A549 (cell line): Measurements from ENCODE around the gene ARHGAP32.

Source experiments
- CTCF ChIP-seq: fragments of >200 bp; sonication (Bioruptor Twin); formaldehyde crosslinking; IDR thresholded peaks from 3 replicates; pipeline ENCODE4 v1.5.1; 2016
- EP300 ChIP-seq, 2 experiments: fragments of >200 bp; sonication (Bioruptor Twin); formaldehyde crosslinking; IDR thresholded peaks; 2 replicates in 1 of 2; 3 replicates in 1 of 2; pipeline ENCODE4 v1.6.1; 2016 to 2017
- ESRRA ChIP-seq: fragments of 150-350 bp; IDR thresholded peaks from 2 replicates; pipeline ENCODE4 v1.6.1; 2014; ENCODE audit warnings: mild to moderate bottlenecking, low read length, borderline replicate concordance
- FOSL2 ChIP-seq, 2 experiments: fragments of 450-650 bp in 1 of 2; fragments of >200 bp in 1 of 2; sonication (Bioruptor Twin) in 1 of 2; formaldehyde crosslinking; IDR thresholded peaks; 2 replicates each; pipeline versions ENCODE4 v1.5.0 to v1.6.1; 2016 to 2020; ENCODE audit warnings: mild to moderate bottlenecking in 1 of 2, moderate library complexity in 1 of 2
- HOXA7 ChIP-seq: fragments of 250-450 bp; sonication (Bioruptor Pico); IDR thresholded peaks from 2 replicates; pipeline ENCODE4 v1.5.0; 2020; ENCODE audit warnings: mild to moderate bottlenecking, moderate library complexity
- JUNB ChIP-seq: fragments of >200 bp; sonication (Bioruptor Twin); formaldehyde crosslinking; IDR thresholded peaks from 2 replicates; pipeline ENCODE4 v1.6.1; 2016
- MAFK ChIP-seq: fragments of 450-650 bp; IDR thresholded peaks from 2 replicates; pipeline ENCODE4 v1.6.1; 2014; ENCODE audit not compliant: partially characterized antibody
- MAX ChIP-seq: IDR thresholded peaks from 2 replicates; pipeline ENCODE4 v1.6.1; 2012
- PHF8 ChIP-seq: fragments of 200-600 bp; sonication (generic); IDR thresholded peaks from 2 replicates; pipeline ENCODE4 v1.6.1; 2016; ENCODE audit warnings: low read depth, mild to moderate bottlenecking, antibody characterized with exemption, moderate library complexity, borderline replicate concordance
- POLR2A ChIP-seq: IDR thresholded peaks from 2 replicates; pipeline ENCODE4 v1.6.1; 2012; ENCODE audit warnings: mild to moderate bottlenecking, low read length
- RFX5 ChIP-seq: fragments of 450-650 bp; IDR thresholded peaks from 2 replicates; pipeline ENCODE4 v1.7.1; 2014; ENCODE audit warnings: antibody characterized with exemption, mild to moderate bottlenecking, moderate library complexity
- SMC3 ChIP-seq: fragments of >200 bp; sonication (Bioruptor Twin); formaldehyde crosslinking; IDR thresholded peaks from 3 replicates; pipeline ENCODE4 v1.6.1; 2018; ENCODE audit warnings: inconsistent platforms
- ZC3H11A ChIP-seq: fragments of 450-650 bp; IDR thresholded peaks from 2 replicates; pipeline ENCODE4 v1.6.1; 2014; ENCODE audit warnings: antibody characterized with exemption, mild to moderate bottlenecking
- ZSCAN20 ChIP-seq: fragments of 250-450 bp; sonication (Bioruptor Pico); IDR thresholded peaks from 2 replicates; pipeline ENCODE4 v1.8.0; 2022; ENCODE audit warnings: mild to moderate bottlenecking, moderate library complexity

GRCh38 chr11:129223701-129224149 is 31.6 kb upstream of the ARHGAP32 start:
- TF ChIP-seq CTCF: no peak
- TF ChIP-seq POLR2A: no peak
- TF ChIP-seq EP300 (IDR thresholded peaks at IDR 0.05): no peak
- no peak for TF ChIP-seq ZC3H11A
- TF ChIP-seq HOXA7 (CRISPR knock-in tag): no peak
- no peak for TF ChIP-seq ESRRA
- no peak for TF ChIP-seq RFX5
- no peak for TF ChIP-seq FOSL2 (IDR thresholded peaks at IDR 0.05)
- TF ChIP-seq FOSL2 (CRISPR knock-in tag; IDR thresholded peaks at IDR 0.05): no peak
- TF ChIP-seq PHF8: no peak
- TF ChIP-seq MAFK: no peak
- no peak for TF ChIP-seq JUNB
- no peak for TF ChIP-seq ZSCAN20 (CRISPR knock-in tag)
- TF ChIP-seq SMC3: no peak
- no peak for TF ChIP-seq MAX
